Bronchial epithelial cell (primary cell): ENCODE measurements around the gene ZC3H12C. TPM values are rescaled to one million over a fixed set of nuclear protein-coding genes. Genes with fewer than 3 reads are reported as not detected.
"Not testable (repeated sequence)": the region's sequence is repeated elsewhere in the genome, so short reads cannot be mapped to it uniquely, and the experiment has no call there.

Experiments
- DNase-seq: peaks from one replicate; pipeline ENCODE4 v3.0.0-alpha.2; 2010; ENCODE audit warnings: low read depth
- FAIRE-seq: peaks from 2 replicates; lab custom pipeline; 2011; peaks lifted over from hg19 to GRCh38; lab: Jason Lieb, UNC
- H3K27me3 ChIP-seq: 2 replicates; pipeline ENCODE4 v1.5.1; 2011; ENCODE audit warnings: low read length; ENCODE audit not compliant: control insufficient read depth, insufficient read depth
- H3K36me3 ChIP-seq: 2 replicates; pipeline ENCODE4 v1.5.1; 2011; ENCODE audit warnings: low read length; ENCODE audit not compliant: control insufficient read depth, insufficient read depth
- H3K4me3 ChIP-seq: 2 replicates; pipeline ENCODE4 v1.5.1; 2011; ENCODE audit warnings: mild to moderate bottlenecking, low read depth, low read length, control low read depth
- CTCF ChIP-seq: IDR thresholded peaks from 2 replicates; pipeline ENCODE4 v1.5.1; 2011; ENCODE audit warnings: mild to moderate bottlenecking, moderate library complexity, low read length, control low read depth, inconsistent platforms; ENCODE audit not compliant: insufficient read depth, severe bottlenecking
- total RNA-seq: library from RNA; depleted of rRNA; stranded (reverse); fragments of >200 nt; gene quantifications from 2 replicates; pipeline ENCODE4 v1.2.1, GENCODE V29; 2014

ZC3H12C gene
- total RNA-seq, 1 donor from 2014 or later: 5.3 TPM

GRCh38 chr11:110199184-110199981, 106.2 kb downstream of the ZC3H12C start:
- Histone ChIP-seq H3K4me3 (no peak overlapping the region), H3K27me3 (no peaks in the 10 kb centered on the region), H3K36me3 (no peaks in the 10 kb centered on the region)
- no peak for TF ChIP-seq CTCF
- FAIRE-seq (no peak), DNase-seq (peak; percentile 62)

GRCh38 chr11:110200241-110200640, 107.0 kb downstream of the ZC3H12C start:
- no peak for TF ChIP-seq CTCF
- Histone ChIP-seq H3K36me3 (no peaks in the 10 kb centered on the region), H3K4me3 (no peak overlapping the region), H3K27me3 (no peaks in the 10 kb centered on the region)
- no peak for FAIRE-seq
- peak; percentile 79 for DNase-seq

- Histone ChIP-seq H3K36me3 (no peaks in the 10 kb centered on the region), H3K27me3 (no peaks in the 10 kb centered on the region), H3K4me3 (no peak overlapping the region)
- FAIRE-seq (no peak), DNase-seq (no peak)
- no peak for TF ChIP-seq CTCF
Measured at GRCh38 chr11:110200836-110201235, 107.6 kb downstream of the ZC3H12C start.

- Histone ChIP-seq H3K36me3 (no peaks in the 10 kb centered on the region), H3K4me3 (no peak overlapping the region), H3K27me3 (no peaks in the 10 kb centered on the region)
- TF ChIP-seq CTCF: no peak
- no peak for FAIRE-seq
- no peak for DNase-seq
Measured at GRCh38 chr11:110207123-110207522, 113.9 kb downstream of the ZC3H12C start.

- DNase-seq: peak; percentile 40
- FAIRE-seq, H3K27me3 ChIP-seq, H3K4me3 ChIP-seq, H3K36me3 ChIP-seq: not testable (repeated sequence)
Measured at GRCh38 chr11:110208678-110209312, 115.6 kb downstream of the ZC3H12C start.

- FAIRE-seq, DNase-seq, H3K27me3 ChIP-seq, H3K36me3 ChIP-seq: not testable (repeated sequence)
- H3K4me3 ChIP-seq: peak overlapping the region; percentile 12
Measured at GRCh38 chr11:110209313-110209694, 116.1 kb downstream of the ZC3H12C start.
